Mammary epithelial cell (primary cell): ENCODE measurements around the gene SMYD4.

Source experiments
- CTCF ChIP-seq, 2 donors: IDR thresholded peaks in 1 of 2; conservative IDR thresholded peaks in 1 of 2; 2 replicates each; pipeline ENCODE4 v1.5.1; 2011 to 2012; ENCODE audit warnings: inconsistent platforms in 2 of 2, low read length in 2 of 2, mild to moderate bottlenecking in 2 of 2, control low read depth in 1 of 2, low read depth in 1 of 2; ENCODE audit not compliant: insufficient read depth in 1 of 2; ENCODE audit errors: extremely low read depth in 1 of 2
- EZH2 ChIP-seq: IDR thresholded peaks from 2 replicates; pipeline ENCODE4 v1.6.1; 2012; ENCODE audit warnings: low read length, inconsistent platforms, borderline replicate concordance

- TF ChIP-seq CTCF (conservative IDR thresholded peaks at IDR 0.05 in 1 of 2, IDR thresholded peaks at IDR 0.05 in 1 of 2; ENCODE audit: extremely low read depth in 1 of 2, insufficient read depth in 1 of 2, low read depth in 1 of 2, low read length in 2 of 2), result no peak
- no peak for TF ChIP-seq EZH2
Observed at GRCh38 chr17:1776328-1776727, 53.4 kb downstream of the SMYD4 start.
